ENCODE results near the gene UTS2R. TPM values are rescaled to one million over a fixed set of nuclear protein-coding genes. Genes with fewer than 3 reads are reported as not detected.

Gene UTS2R
- total RNA-seq, 4 donors from 2014 or later: not detected

DNA sequence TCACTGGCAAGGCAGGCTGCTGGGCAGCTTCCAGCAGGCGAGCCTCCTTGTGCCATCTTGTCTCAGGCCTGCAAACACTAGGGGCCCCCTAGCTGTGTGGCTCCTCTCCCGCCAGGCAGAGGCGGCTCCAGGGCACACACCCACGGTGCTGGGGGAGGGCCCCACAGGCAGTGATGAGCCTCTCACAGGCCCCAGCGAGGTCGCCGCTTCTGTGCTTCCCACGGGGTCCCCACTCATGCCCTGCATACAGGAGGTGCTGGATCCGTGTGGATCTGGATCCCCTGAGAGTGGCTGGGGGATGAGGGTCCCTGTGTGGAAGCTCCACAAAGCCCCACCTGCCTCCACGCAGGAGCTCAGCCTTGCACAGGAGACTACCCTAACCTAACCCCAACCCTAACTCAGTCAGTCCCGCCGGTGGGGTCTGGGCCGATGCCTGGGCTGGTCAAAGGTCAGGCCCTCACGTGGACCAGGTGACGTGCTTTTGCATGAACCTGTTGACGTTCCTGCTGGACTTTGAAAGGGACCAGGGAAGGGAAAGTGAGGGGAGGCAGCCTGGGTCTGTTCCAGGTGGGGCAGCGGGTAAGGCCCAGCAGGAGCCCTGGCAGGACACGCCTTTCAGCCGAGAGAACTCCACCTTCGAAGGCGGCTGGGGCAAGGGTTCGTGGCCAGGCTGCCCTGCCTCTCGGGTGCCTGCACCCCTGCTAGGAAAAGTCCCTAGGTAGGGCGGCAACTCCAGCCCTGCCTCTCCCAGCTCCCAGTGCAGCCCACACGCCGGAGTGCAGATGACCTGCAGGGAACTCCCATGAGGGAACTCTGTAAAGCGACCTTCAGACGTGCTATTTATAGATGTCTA, 43.2 kb upstream of the UTS2R start:
- no peak overlapping the region for H3K4me3 ChIP-seq
- peaks cover 0 to 4% of the 10 kb centered on the region in 2 donors for H3K4me1 ChIP-seq
- H3K9me3 ChIP-seq: no peaks in the 10 kb centered on the region
- TF ChIP-seq, protein P1, sequence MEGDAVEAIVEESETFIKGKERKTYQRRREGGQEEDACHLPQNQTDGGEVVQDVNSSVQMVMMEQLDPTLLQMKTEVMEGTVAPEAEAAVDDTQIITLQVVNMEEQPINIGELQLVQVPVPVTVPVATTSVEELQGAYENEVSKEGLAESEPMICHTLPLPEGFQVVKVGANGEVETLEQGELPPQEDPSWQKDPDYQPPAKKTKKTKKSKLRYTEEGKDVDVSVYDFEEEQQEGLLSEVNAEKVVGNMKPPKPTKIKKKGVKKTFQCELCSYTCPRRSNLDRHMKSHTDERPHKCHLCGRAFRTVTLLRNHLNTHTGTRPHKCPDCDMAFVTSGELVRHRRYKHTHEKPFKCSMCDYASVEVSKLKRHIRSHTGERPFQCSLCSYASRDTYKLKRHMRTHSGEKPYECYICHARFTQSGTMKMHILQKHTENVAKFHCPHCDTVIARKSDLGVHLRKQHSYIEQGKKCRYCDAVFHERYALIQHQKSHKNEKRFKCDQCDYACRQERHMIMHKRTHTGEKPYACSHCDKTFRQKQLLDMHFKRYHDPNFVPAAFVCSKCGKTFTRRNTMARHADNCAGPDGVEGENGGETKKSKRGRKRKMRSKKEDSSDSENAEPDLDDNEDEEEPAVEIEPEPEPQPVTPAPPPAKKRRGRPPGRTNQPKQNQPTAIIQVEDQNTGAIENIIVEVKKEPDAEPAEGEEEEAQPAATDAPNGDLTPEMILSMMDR (IDR thresholded peaks at IDR 0.05): no peak
- TF ChIP-seq POLR2A (IDR thresholded peaks at IDR 0.05): no peak
- intact Hi-C loops (cut with DNase I; ENCODE audit: low total_unique reads): loop anchor here (10.0 kb wide), 1 partner anchor 94 kb away; no protein-coding TSS in a partner anchor
- H3K27me3 ChIP-seq: no peaks in the 10 kb centered on the region
- DNase-seq: no peak
- no peak overlapping the region for H3K27ac ChIP-seq
- no peaks in the 10 kb centered on the region for H3K36me3 ChIP-seq

DNA sequence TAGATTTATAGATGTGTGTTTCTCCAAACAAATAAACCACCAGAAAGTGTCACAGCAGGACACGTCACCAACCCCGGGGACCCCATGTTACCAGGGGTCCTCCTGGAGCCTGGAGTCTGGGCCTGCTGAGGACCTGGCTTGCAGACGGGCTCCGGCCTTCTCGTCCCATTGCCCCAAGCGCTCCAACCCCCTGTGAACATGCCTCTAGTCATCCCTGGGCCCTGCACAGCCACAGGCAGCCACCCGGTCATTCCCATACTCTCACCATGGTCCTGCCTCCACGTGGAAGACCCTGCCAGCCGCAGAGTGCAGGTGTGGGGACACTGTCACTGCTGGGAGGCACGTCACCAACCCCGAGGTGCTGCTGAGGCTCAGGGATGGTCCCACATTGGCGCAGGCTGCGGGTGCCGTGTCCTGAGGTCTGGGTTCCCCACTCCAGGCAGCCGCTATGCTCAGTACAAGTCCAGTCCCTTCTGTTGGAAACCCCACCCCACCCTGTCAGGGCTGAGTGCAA, 42.5 kb upstream of the UTS2R start:
- Histone ChIP-seq H3K4me1 (peaks cover 0 to 5% of the 10 kb centered on the region in 2 donors), H3K4me3 (no peak overlapping the region), H3K27ac (no peak overlapping the region), H3K36me3 (no peaks in the 10 kb centered on the region), H3K27me3 (no peaks in the 10 kb centered on the region), H3K9me3 (no peaks in the 10 kb centered on the region)
- intact Hi-C loops (cut with DNase I; ENCODE audit: low total_unique reads): loop anchor here (10.0 kb wide), 1 partner anchor 94 kb away; no protein-coding TSS in a partner anchor
- DNase-seq: no peak
- TF ChIP-seq, protein P1 (IDR thresholded peaks at IDR 0.05): no peak
- no peak for TF ChIP-seq POLR2A (IDR thresholded peaks at IDR 0.05)

DNA sequence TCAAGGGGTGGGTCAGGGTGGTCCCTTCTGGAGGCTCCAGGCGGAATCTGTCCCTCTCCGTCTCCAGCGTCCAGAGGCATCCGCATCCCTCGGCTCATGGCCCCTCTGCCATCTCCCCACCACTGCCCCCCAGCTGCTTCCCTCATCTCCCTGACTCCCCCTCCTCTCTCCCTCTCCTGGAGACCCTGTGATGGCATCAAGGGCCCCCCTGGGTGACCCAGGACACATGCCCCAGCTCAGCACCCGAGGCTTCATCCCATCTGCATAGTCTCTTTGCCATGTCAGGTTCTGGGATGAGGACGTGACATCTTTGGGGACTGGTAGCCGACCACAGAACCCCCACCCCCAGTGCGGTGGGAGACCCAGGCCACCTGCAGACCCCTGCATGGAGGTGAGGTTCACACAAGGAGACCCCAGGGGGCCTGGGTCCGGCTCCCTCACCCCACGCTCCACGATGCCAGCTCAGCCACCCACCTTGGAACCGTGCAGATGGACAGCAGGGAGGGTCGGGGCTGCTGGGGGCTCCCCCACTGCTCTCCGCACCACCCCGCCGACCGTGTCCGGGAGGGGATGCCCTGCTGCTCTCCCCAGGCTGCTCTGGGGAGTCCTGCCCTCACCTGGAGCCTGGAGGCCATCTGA, 41.8 kb upstream of the UTS2R start:
- TF ChIP-seq, protein P1 (IDR thresholded peaks at IDR 0.05): no peak
- TF ChIP-seq POLR2A (IDR thresholded peaks at IDR 0.05): no peak
- no peaks in the 10 kb centered on the region for H3K27me3 ChIP-seq
- no peaks in the 10 kb centered on the region for H3K9me3 ChIP-seq
- H3K4me1 ChIP-seq: peaks cover 0 to 11% of the 10 kb centered on the region in 2 donors
- no peak overlapping the region for H3K4me3 ChIP-seq
- no peak overlapping the region for H3K27ac ChIP-seq
- no peak for DNase-seq
- H3K36me3 ChIP-seq: no peaks in the 10 kb centered on the region
- intact Hi-C loops (cut with DNase I; ENCODE audit: low total_unique reads): loop anchor here (10.0 kb wide), 1 partner anchor 95 kb away; no protein-coding TSS in a partner anchor

DNA sequence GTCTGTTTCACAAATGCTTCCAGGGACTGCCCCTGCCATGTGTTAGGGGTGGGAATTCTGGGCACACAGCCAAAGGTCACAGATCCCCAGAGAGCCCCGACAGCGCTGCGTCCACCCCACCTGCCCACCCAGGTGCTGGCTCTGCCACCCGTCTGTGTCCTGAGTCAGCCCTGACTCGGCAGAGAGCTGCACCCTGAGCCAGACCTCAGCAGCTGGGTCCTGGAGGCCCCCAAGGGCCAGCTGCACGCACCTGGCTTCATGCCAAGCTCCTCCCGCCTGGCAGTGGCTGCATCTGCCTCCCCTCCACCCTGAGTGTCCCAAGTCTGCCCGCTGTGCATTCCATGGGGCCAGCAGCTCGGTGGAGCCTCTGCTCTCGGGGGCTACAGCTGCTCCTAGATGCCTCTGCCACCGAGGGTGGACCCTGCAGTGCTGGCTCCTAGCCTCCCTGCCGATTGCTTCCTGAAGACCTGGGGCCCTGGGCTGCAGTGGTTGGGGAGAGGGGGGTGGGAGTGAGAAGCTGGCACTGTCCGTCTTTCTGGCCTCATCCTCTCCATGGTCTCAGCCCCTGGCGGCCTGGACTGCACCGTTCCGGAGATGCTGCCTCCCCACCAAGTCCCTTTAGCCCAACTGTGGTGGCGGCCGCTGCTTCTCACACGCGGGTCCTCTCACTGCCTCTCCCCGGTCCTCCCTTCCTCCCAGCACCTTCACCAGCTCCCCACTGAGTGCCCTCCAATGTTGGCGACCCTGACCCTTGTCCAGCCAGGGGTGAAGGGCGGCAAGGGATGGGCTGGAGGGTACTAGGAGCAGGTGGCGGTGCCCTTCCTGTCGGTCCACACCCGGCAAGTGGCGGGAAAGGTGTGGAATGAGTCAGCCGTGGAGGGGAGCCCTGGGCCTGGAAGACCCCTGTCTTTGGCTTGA, 41.0 kb upstream of the UTS2R start:
- Histone ChIP-seq H3K27ac (no peak overlapping the region), H3K4me3 (no peak overlapping the region), H3K4me1 (peaks cover 0 to 12% of the 10 kb centered on the region in 2 donors), H3K36me3 (no peaks in the 10 kb centered on the region), H3K27me3 (no peaks in the 10 kb centered on the region), H3K9me3 (no peaks in the 10 kb centered on the region)
- TF ChIP-seq POLR2A (IDR thresholded peaks at IDR 0.05): no peak
- TF ChIP-seq, protein P1 (IDR thresholded peaks at IDR 0.05): no peak
- DNase-seq: no peak
- intact Hi-C loops (cut with DNase I; ENCODE audit: low total_unique reads): no loop called here
